ENCODE results near the gene DTWD2.

- TF ChIP-seq CTCF (IDR thresholded peaks at IDR 0.05; ENCODE audit: low read depth, low read length, poor library complexity, severe bottlenecking) = no peak
- TF ChIP-seq EZH2phosphoT487 (IDR thresholded peaks at IDR 0.05; ENCODE audit: borderline replicate concordance, low read length) = no peak
These were observed 6.6 kb downstream of the DTWD2 start for GRCh38 chr5:118981783-118982182.

Measured in DOHH2 (cell line).